Tibial nerve (tissue), 4 donors: ENCODE results near the gene ZNF117.

Experiments used
- CTCF ChIP-seq, 5 experiments: fragments of 200-600 bp in 3 of 5; fragments of 450-650 bp in 2 of 5; sonication (generic) in 3 of 5; IDR thresholded peaks; one replicate each; pipeline ENCODE4 v1.5.1; 2016 to 2019; ENCODE audit warnings: antibody characterized with exemption in 5 of 5, mild to moderate bottlenecking in 3 of 5, moderate library complexity in 2 of 5
- EP300 ChIP-seq, 2 donors: sonication (generic); formaldehyde crosslinking; IDR thresholded peaks; one replicate each; pipeline ENCODE4 v1.6.1; 2017; ENCODE audit warnings: antibody characterized with exemption in 2 of 2, mild to moderate bottlenecking in 1 of 2
- POLR2A ChIP-seq, 2 donors: fragments of 450-650 bp; IDR thresholded peaks; one replicate each; pipeline ENCODE4 v1.6.1; 2017; ENCODE audit warnings: antibody characterized with exemption in 2 of 2, mild to moderate bottlenecking in 2 of 2, moderate library complexity in 2 of 2

- TF ChIP-seq CTCF (IDR thresholded peaks at IDR 0.05): no peak
- TF ChIP-seq EP300 (IDR thresholded peaks at IDR 0.05): no peak
- TF ChIP-seq POLR2A (IDR thresholded peaks at IDR 0.05): no peak
Observed at GRCh38 chr7:64993901-64994300, 3.1 kb upstream of the ZNF117 start.
